HCT116 (cell line): ENCODE results near the gene CHST12. TPM values are rescaled to one million over a fixed set of nuclear protein-coding genes. Genes with fewer than 3 reads are reported as not detected.

Experiments
- ATAC-seq: fragments of 200-7000 bp; cut with Tn5 transposase; 2 replicates; pipeline ENCODE4 v1.9.1; 2020; ENCODE audit warnings: mild to moderate bottlenecking, moderate library complexity
- BruUV-seq: library from RNA; stranded (reverse); fragments of 400-500 nt; replicated peaks from 2 replicates; lab custom pipeline; 2021; lab: Mats Ljungman, UMichigan
- CTCF ChIA-PET: fragments of 300-600 bp; sonication (Branson Sonifier 250); formaldehyde crosslinking; loops from one replicate; lab custom pipeline; 2021; ENCODE audit warnings: antibody characterized with exemption; lab: Charles Lee
- POLR2A ChIA-PET: fragments of 300-600, 350-600 bp; sonication (Branson Sonifier 250); formaldehyde crosslinking; loops from one replicate; lab custom pipeline; 2021; ENCODE audit warnings: antibody characterized with exemption; lab: Charles Lee
- RAD21 ChIA-PET, 2 experiments: fragments of 300-600 bp; sonication (Branson Sonifier 250); formaldehyde crosslinking; loops; one replicate each; lab custom pipeline; 2023; ENCODE audit warnings: low total read pairs in 2 of 2; ENCODE audit not compliant: uncharacterized antibody in 2 of 2, unreplicated experiment in 2 of 2, low non-redundant PET in 1 of 2; lab: Charles Lee
- DNase-seq: peaks from one replicate; pipeline ENCODE4 v3.0.0-alpha.2; 2010; ENCODE audit warnings: low read depth, low spot score
- H2AFZ ChIP-seq: fragments of 200-600 bp; shearing (Covaris generic), sonication (generic); 2 replicates; pipeline ENCODE4 v1.6.1; 2017; ENCODE audit warnings: low read depth, mixed run types, mixed read lengths, antibody characterized with exemption, low read length; ENCODE audit not compliant: poor library complexity, severe bottlenecking
- H3K27ac ChIP-seq: 2 replicates; pipeline ENCODE4 v1.5.1; 2012; ENCODE audit warnings: low read depth, low read length
- H3K27me3 ChIP-seq: fragments of 200-600 bp; sonication (generic); 2 replicates; pipeline ENCODE4 v1.6.1; 2016; ENCODE audit warnings: mixed run types, low read length, mixed read lengths; ENCODE audit not compliant: insufficient read depth
- H3K36me3 ChIP-seq, 2 experiments: fragments of 200-500 bp in 1 of 2; fragments of 200-600 bp in 1 of 2; sonication (Bioruptor generic) in 1 of 2; sonication (generic) in 1 of 2; 2 replicates each; pipeline versions ENCODE4 v1.5.1 to v1.6.1; 2014 to 2016; ENCODE audit warnings: low read length in 2 of 2, inconsistent platforms in 1 of 2, mixed read lengths in 1 of 2, mixed run types in 1 of 2; ENCODE audit not compliant: insufficient read depth in 2 of 2, control insufficient read depth in 1 of 2
- H3K4me1 ChIP-seq, 2 experiments: fragments of 200-600 bp in 1 of 2; sonication (generic) in 1 of 2; 2 replicates each; pipeline versions ENCODE4 v1.5.1 to v1.6.1; 2012 to 2017; ENCODE audit warnings: low read length in 2 of 2, inconsistent platforms in 1 of 2, mild to moderate bottlenecking in 1 of 2, mixed read lengths in 1 of 2, mixed run types in 1 of 2, moderate library complexity in 1 of 2; ENCODE audit not compliant: insufficient read depth in 2 of 2, control insufficient read depth in 1 of 2
- H3K4me2 ChIP-seq: fragments of 200-600 bp; sonication (generic); 2 replicates; pipeline ENCODE4 v1.6.1; 2017; ENCODE audit warnings: mixed run types, low read length, mixed read lengths
- H3K4me3 ChIP-seq, 2 experiments: fragments of 200-600 bp in 1 of 2; sonication (generic) in 1 of 2; replicated peaks in 1 of 2; 2 replicates each; pipeline ENCODE4 v1.5.1; 2011 to 2016; ENCODE audit warnings: low read length in 2 of 2, control low read depth in 1 of 2, low read depth in 1 of 2, mild to moderate bottlenecking in 1 of 2, mixed read lengths in 1 of 2, mixed run types in 1 of 2
- H3K79me2 ChIP-seq: fragments of 200-600 bp; sonication (generic); 2 replicates; pipeline ENCODE4 v1.6.1; 2017; ENCODE audit warnings: mild to moderate bottlenecking, mixed run types, low read length, moderate library complexity, mixed read lengths; ENCODE audit not compliant: insufficient read depth
- H3K9ac ChIP-seq: fragments of 200-600 bp; sonication (generic); 2 replicates; pipeline ENCODE4 v1.6.1; 2016; ENCODE audit warnings: low read length, mixed read lengths
- H3K9me2 ChIP-seq: fragments of 200-600 bp; sonication (generic), shearing (Covaris generic); 2 replicates; pipeline ENCODE4 v1.6.1; 2017; ENCODE audit warnings: mixed run types, mild to moderate bottlenecking, moderate library complexity; ENCODE audit not compliant: insufficient read depth
- H3K9me3 ChIP-seq, 2 experiments: fragments of 200-500 bp in 1 of 2; fragments of 200-600 bp in 1 of 2; sonication (Bioruptor generic) in 1 of 2; sonication (generic) in 1 of 2; 2 replicates each; pipeline ENCODE4 v1.6.1; 2014 to 2017; ENCODE audit warnings: low read length in 2 of 2, mixed read lengths in 2 of 2, inconsistent platforms in 1 of 2, low read depth in 1 of 2, mild to moderate bottlenecking in 1 of 2, mixed run types in 1 of 2, moderate library complexity in 1 of 2; ENCODE audit not compliant: control insufficient read depth in 1 of 2, insufficient read depth in 1 of 2
- H4K20me1 ChIP-seq: fragments of 200-600 bp; sonication (generic), shearing (Covaris generic); 2 replicates; pipeline ENCODE4 v1.6.1; 2017; ENCODE audit warnings: mixed run types, mild to moderate bottlenecking, moderate library complexity; ENCODE audit not compliant: insufficient read depth
- ATF3 ChIP-seq: IDR thresholded peaks from 2 replicates; pipeline ENCODE4 v1.6.1; 2012
- CEBPB ChIP-seq: IDR thresholded peaks from 2 replicates; pipeline ENCODE4 v1.6.1; 2012; ENCODE audit warnings: low read depth
- EGR1 ChIP-seq: IDR thresholded peaks from 2 replicates; pipeline ENCODE4 v1.6.1; 2012; ENCODE audit warnings: low read depth
- EZH2 ChIP-seq: fragments of 200-600 bp; sonication (generic); IDR thresholded peaks from 2 replicates; pipeline ENCODE4 v1.6.1; 2017; ENCODE audit warnings: antibody characterized with exemption, mixed run types
- JUND ChIP-seq: IDR thresholded peaks from 2 replicates; pipeline ENCODE4 v1.6.1; 2012
- MAX ChIP-seq: IDR thresholded peaks from 2 replicates; pipeline ENCODE4 v1.6.1; 2012
- REST ChIP-seq: IDR thresholded peaks from 2 replicates; pipeline ENCODE4 v1.6.1; 2012; ENCODE audit warnings: low read depth
- SRF ChIP-seq: IDR thresholded peaks from 2 replicates; pipeline ENCODE4 v1.6.1; 2012; ENCODE audit warnings: low read depth
- ZNF274 ChIP-seq: fragments of 200-500 bp; sonication (Bioruptor generic); IDR thresholded peaks from 2 replicates; pipeline ENCODE4 v1.6.1; 2014; ENCODE audit warnings: mild to moderate bottlenecking, low read depth, low read length, inconsistent platforms
- intact Hi-C: fragments of 100-400 bp; cut with micrococcal nuclease; formaldehyde crosslinking; loops from 2 replicates; pipeline ENCODE4 v1.10.0; 2022
- total RNA-seq: library from RNA; stranded (reverse); gene quantifications from one replicate; pipeline ENCODE4 v1.2.1, GENCODE V29; 2021; ENCODE audit not compliant: unreplicated experiment
- TF ChIP-seq, protein P1 (sequence below), 3 experiments: fragments of 200-600 bp in 1 of 3; sonication (generic) in 1 of 3; IDR thresholded peaks in 2 of 3; conservative IDR thresholded peaks in 1 of 3; 2 replicates each; pipeline ENCODE4 v1.5.1; 2012 to 2017; ENCODE audit warnings: low read depth in 2 of 3, low read length in 2 of 3, antibody characterized with exemption in 1 of 3, borderline replicate concordance in 1 of 3, control low read depth in 1 of 3, mild to moderate bottlenecking in 1 of 3, mixed read lengths in 1 of 3, mixed run types in 1 of 3, moderate library complexity in 1 of 3; ENCODE audit not compliant: insufficient read depth in 1 of 3
- TF ChIP-seq, protein P2 (sequence below): IDR thresholded peaks from 2 replicates; pipeline ENCODE4 v1.6.1; 2011; ENCODE audit warnings: mild to moderate bottlenecking, low read length, moderate library complexity; ENCODE audit not compliant: insufficient replicate concordance; ENCODE audit errors: extremely low read depth

The CHST12 gene
- total RNA-seq, 1 experiment from 2014 or later, result 14.2 TPM

GRCh38 chr7:2373124-2373556 lies 30.3 kb upstream of the CHST12 start:
- peaks cover 86% of the 10 kb centered on the region for H3K79me2 ChIP-seq
- H3K9me2 ChIP-seq, result no peaks in the 10 kb centered on the region
- ChIA-PET POLR2A (no interaction called here), CTCF (no interaction called here), RAD21 (no interaction called here)
- no peak overlapping the region for H3K9ac ChIP-seq
- TF ChIP-seq MAX (no peak), EZH2 (no peak), ATF3 (no peak), SRF (no peak), JUND (no peak), CEBPB (no peak)
- TF ChIP-seq, protein P1, sequence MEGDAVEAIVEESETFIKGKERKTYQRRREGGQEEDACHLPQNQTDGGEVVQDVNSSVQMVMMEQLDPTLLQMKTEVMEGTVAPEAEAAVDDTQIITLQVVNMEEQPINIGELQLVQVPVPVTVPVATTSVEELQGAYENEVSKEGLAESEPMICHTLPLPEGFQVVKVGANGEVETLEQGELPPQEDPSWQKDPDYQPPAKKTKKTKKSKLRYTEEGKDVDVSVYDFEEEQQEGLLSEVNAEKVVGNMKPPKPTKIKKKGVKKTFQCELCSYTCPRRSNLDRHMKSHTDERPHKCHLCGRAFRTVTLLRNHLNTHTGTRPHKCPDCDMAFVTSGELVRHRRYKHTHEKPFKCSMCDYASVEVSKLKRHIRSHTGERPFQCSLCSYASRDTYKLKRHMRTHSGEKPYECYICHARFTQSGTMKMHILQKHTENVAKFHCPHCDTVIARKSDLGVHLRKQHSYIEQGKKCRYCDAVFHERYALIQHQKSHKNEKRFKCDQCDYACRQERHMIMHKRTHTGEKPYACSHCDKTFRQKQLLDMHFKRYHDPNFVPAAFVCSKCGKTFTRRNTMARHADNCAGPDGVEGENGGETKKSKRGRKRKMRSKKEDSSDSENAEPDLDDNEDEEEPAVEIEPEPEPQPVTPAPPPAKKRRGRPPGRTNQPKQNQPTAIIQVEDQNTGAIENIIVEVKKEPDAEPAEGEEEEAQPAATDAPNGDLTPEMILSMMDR (IDR thresholded peaks at IDR 0.05 in 2 of 3, conservative IDR thresholded peaks at IDR 0.05 in 1 of 3; ENCODE audit: borderline replicate concordance in 1 of 3, insufficient read depth in 1 of 3, low read depth in 2 of 3, low read length in 2 of 3), result no peak
- no peaks in the 10 kb centered on the region for H3K27me3 ChIP-seq
- H3K4me2 ChIP-seq, result no peak overlapping the region
- DNase-seq (no peak), ATAC-seq (0 out of 2 replicates have a peak, but pooled peaks have one; percentile 30)
- H3K9me3 ChIP-seq, result no peaks in the 10 kb centered on the region
- no peak overlapping the region for H3K4me3 ChIP-seq
- H4K20me1 ChIP-seq, result no peaks in the 10 kb centered on the region
- BruUV-seq, result no TSS peak
- H3K36me3 ChIP-seq, result peaks cover 73 to 87% of the 10 kb centered on the region in 2 experiments
- no peak overlapping the region for H2AFZ ChIP-seq
- H3K27ac ChIP-seq, result no peak overlapping the region
- intact Hi-C loops, result no loop called here
- H3K4me1 ChIP-seq, result no peaks in the 10 kb centered on the region

DNA sequence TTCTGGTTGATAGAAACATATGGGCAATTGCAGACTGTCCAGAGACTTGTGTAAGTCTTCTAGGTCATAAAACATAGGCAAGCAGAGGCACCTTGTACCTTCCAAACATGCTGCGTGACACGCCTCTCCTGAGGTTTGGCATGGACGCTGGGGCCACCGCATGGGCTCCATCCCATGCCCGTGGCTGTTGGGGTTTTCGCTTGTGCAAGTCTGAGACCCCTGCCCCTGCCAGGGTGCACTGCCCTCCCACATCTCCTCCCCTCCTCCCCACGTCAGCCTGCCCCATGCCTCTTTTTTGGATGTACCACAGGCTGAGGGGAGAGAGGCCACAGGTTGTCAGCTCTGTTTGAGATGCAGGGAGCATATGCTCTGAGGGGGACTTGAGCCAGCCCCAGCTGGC lies 29.8 kb upstream of the CHST12 start:
- H3K9me3 ChIP-seq, result no peaks in the 10 kb centered on the region
- ATAC-seq, result no peak
- H3K9me2 ChIP-seq, result no peaks in the 10 kb centered on the region
- ChIA-PET POLR2A (no interaction called here), RAD21 (no interaction called here), CTCF (no interaction called here)
- H3K36me3 ChIP-seq, result peaks cover 69 to 87% of the 10 kb centered on the region in 2 experiments
- no peak overlapping the region for H3K4me3 ChIP-seq
- no peaks in the 10 kb centered on the region for H3K27me3 ChIP-seq
- DNase-seq, result no peak
- no peak overlapping the region for H2AFZ ChIP-seq
- H3K27ac ChIP-seq, result no peak overlapping the region
- H3K4me1 ChIP-seq, result no peaks in the 10 kb centered on the region
- H3K79me2 ChIP-seq, result peaks cover 86% of the 10 kb centered on the region
- no peak overlapping the region for H3K4me2 ChIP-seq
- H3K9ac ChIP-seq, result no peak overlapping the region
- no TSS peak for BruUV-seq
- intact Hi-C loops, result no loop called here
- H4K20me1 ChIP-seq, result no peaks in the 10 kb centered on the region
- TF ChIP-seq, protein P2, sequence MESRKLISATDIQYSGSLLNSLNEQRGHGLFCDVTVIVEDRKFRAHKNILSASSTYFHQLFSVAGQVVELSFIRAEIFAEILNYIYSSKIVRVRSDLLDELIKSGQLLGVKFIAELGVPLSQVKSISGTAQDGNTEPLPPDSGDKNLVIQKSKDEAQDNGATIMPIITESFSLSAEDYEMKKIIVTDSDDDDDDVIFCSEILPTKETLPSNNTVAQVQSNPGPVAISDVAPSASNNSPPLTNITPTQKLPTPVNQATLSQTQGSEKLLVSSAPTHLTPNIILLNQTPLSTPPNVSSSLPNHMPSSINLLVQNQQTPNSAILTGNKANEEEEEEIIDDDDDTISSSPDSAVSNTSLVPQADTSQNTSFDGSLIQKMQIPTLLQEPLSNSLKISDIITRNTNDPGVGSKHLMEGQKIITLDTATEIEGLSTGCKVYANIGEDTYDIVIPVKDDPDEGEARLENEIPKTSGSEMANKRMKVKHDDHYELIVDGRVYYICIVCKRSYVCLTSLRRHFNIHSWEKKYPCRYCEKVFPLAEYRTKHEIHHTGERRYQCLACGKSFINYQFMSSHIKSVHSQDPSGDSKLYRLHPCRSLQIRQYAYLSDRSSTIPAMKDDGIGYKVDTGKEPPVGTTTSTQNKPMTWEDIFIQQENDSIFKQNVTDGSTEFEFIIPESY, result no peak
- no peak for TF ChIP-seq EZH2
- no peak for TF ChIP-seq JUND
- TF ChIP-seq REST, result no peak
- TF ChIP-seq MAX, result no peak
- no peak for TF ChIP-seq EGR1
- TF ChIP-seq ZNF274, result no peak
